SU-DHL-6 (cell line): ENCODE measurements around the gene MLC1.
"Not testable (repeated sequence)": the region's sequence is repeated elsewhere in the genome, so short reads cannot be mapped to it uniquely, and the experiment has no call there.

Experiments used
- H2AFZ ChIP-seq: fragments of 200-600 bp; sonication (generic); 2 replicates; pipeline ENCODE4 v1.6.1; 2014; ENCODE audit warnings: low read depth, mild to moderate bottlenecking, moderate library complexity, mixed read lengths, antibody characterized with exemption, low read length; ENCODE audit not compliant: severe bottlenecking
- H3F3A ChIP-seq: fragments of 200-600 bp; shearing (Covaris generic); 2 replicates; pipeline ENCODE4 v1.6.0; 2016; ENCODE audit warnings: antibody characterized with exemption, mild to moderate bottlenecking; ENCODE audit not compliant: insufficient read depth
- H3K27ac ChIP-seq: fragments of 200-600 bp; sonication (generic); 2 replicates; pipeline ENCODE4 v1.5.1; 2016; ENCODE audit warnings: low read depth, mild to moderate bottlenecking, low read length, moderate library complexity, mixed read lengths
- H3K27me3 ChIP-seq: fragments of 200-600 bp; sonication (generic), shearing (Covaris generic); 2 replicates; pipeline ENCODE4 v1.6.0; 2014; ENCODE audit warnings: mild to moderate bottlenecking, low read length
- H3K36me3 ChIP-seq: fragments of 200-600 bp; sonication (generic); 2 replicates; pipeline ENCODE4 v1.6.1; 2014; ENCODE audit warnings: mild to moderate bottlenecking, low read length, mixed read lengths
- H3K4me2 ChIP-seq: fragments of 300-600, 200-600 bp; shearing (Covaris generic), sonication (generic); 2 replicates; pipeline ENCODE4 v1.6.0; 2014; ENCODE audit warnings: low read length, low read depth, mild to moderate bottlenecking; ENCODE audit not compliant: poor library complexity, severe bottlenecking
- H3K4me3 ChIP-seq: fragments of 200-600 bp; sonication (generic); 2 replicates; pipeline ENCODE4 v1.5.1; 2014; ENCODE audit warnings: antibody characterized with exemption, low read length, mild to moderate bottlenecking, mixed read lengths; ENCODE audit not compliant: insufficient read depth, poor library complexity, severe bottlenecking
- H3K79me2 ChIP-seq: fragments of 200-600 bp; sonication (generic); 2 replicates; pipeline ENCODE4 v1.6.1; 2014; ENCODE audit warnings: mild to moderate bottlenecking, low read length, moderate library complexity; ENCODE audit not compliant: insufficient read depth
- H3K9ac ChIP-seq: fragments of 200-600 bp; sonication (generic); 2 replicates; pipeline ENCODE4 v1.7.0; 2014; ENCODE audit warnings: mild to moderate bottlenecking, low read length
- H3K9me2 ChIP-seq: fragments of 200-600 bp; sonication (generic); replicated peaks from 2 replicates; pipeline ENCODE4 v1.6.1; 2014; ENCODE audit warnings: low read length; ENCODE audit not compliant: insufficient read depth
- H3K9me3 ChIP-seq: fragments of 200-600 bp; sonication (generic); 2 replicates; pipeline ENCODE4 v1.6.1; 2014; ENCODE audit warnings: low read length, mixed read lengths; ENCODE audit not compliant: insufficient read depth
- H4K20me1 ChIP-seq: fragments of 200-600 bp; sonication (generic); 2 replicates; pipeline ENCODE4 v1.6.1; 2014; ENCODE audit warnings: low read depth, mild to moderate bottlenecking, antibody characterized with exemption, low read length, moderate library complexity, mixed read lengths
- CTCF ChIP-seq: fragments of 200-600 bp; sonication (generic); IDR thresholded peaks from one replicate; pipeline ENCODE4 v1.5.1; 2017; ENCODE audit warnings: antibody characterized with exemption, mild to moderate bottlenecking, low read length, moderate library complexity; ENCODE audit not compliant: insufficient read depth, poor library complexity, severe bottlenecking
- EZH2phosphoT487 ChIP-seq: fragments of 200-600 bp; sonication (generic), shearing (Covaris generic); conservative IDR thresholded peaks from 2 replicates; pipeline ENCODE4 v1.6.1; 2018; ENCODE audit warnings: mild to moderate bottlenecking, antibody characterized with exemption, low read length, moderate library complexity, mixed read lengths

Gene MLC1

DNA sequence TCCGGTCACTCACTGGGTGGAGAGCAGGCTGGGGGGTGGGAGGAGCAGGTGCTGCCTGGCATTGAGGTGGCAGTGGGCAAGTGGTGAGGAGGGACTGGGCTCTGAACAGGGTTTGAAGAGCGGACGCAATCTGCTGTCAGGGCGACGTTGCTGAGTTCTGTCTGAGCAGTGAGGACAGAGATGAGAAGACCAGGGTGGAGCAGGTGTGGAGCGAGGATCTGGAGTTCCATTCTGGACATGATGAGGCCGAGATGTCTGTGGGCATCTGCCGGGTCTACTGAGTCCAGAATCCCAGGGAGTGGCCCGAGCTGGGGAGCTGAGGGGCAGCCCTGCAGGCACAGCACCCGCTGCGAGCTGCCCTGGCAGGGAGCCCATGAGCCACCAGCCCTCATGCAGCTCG lies 2.4 kb upstream of the MLC1 start:
- Histone ChIP-seq H3K36me3 (no peaks in the 10 kb centered on the region), H3K4me3 (no peak overlapping the region), H3K9ac (no peak overlapping the region), H3K9me2 (no peaks in the 10 kb centered on the region), H3K79me2 (no peaks in the 10 kb centered on the region), H3K9me3 (no peaks in the 10 kb centered on the region), H2AFZ (no peak overlapping the region), H3K27me3 (no peaks in the 10 kb centered on the region), H3F3A (no peaks in the 10 kb centered on the region), H3K27ac (no peak overlapping the region), H3K4me2 (no peak overlapping the region), H4K20me1 (no peaks in the 10 kb centered on the region)
- no peak for TF ChIP-seq CTCF
- no peak for TF ChIP-seq EZH2phosphoT487

GRCh38 chr22:50086975-50087374 lies 1.7 kb upstream of the MLC1 start:
- H3K4me2 ChIP-seq = not testable (repeated sequence)

DNA sequence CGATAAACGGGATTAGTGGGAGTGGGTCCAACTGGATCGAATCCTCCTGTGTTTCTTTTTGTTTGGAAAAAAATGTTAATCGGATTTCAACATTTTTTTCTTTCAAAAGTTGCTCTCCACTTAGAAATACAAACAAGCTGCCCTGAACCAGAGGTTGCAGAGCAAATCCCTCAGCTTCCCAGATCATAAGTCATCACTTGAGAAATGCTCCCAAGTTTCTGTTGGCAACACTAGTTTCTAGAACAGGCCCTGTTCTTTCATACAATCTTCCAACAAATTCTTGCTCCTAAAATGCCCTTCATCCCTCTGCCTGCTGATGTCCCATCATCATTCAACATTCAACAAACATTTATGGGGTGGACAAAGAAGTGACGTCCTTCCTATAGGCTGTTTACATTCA lies 1.3 kb upstream of the MLC1 start:
- no peaks in the 10 kb centered on the region for H3K27me3 ChIP-seq
- H3K9me2 ChIP-seq = no peaks in the 10 kb centered on the region
- H2AFZ ChIP-seq = no peak overlapping the region
- H3K4me2 ChIP-seq = no peak overlapping the region
- TF ChIP-seq EZH2phosphoT487 (no peak), CTCF (no peak)
- H3K4me3 ChIP-seq = no peak overlapping the region
- H3K36me3 ChIP-seq = no peaks in the 10 kb centered on the region
- H3K79me2 ChIP-seq = no peaks in the 10 kb centered on the region
- no peaks in the 10 kb centered on the region for H3K9me3 ChIP-seq
- no peaks in the 10 kb centered on the region for H4K20me1 ChIP-seq
- no peaks in the 10 kb centered on the region for H3F3A ChIP-seq
- no peak overlapping the region for H3K9ac ChIP-seq
- no peak overlapping the region for H3K27ac ChIP-seq

More at GRCh38 chr22:50086975-50087374, 1.7 kb upstream of the MLC1 start:
- not testable (repeated sequence) for H3F3A ChIP-seq, H3K4me3 ChIP-seq, H4K20me1 ChIP-seq, H3K36me3 ChIP-seq, H3K9ac ChIP-seq, H2AFZ ChIP-seq, H3K27ac ChIP-seq, H3K9me3 ChIP-seq, H3K27me3 ChIP-seq, H3K9me2 ChIP-seq, H3K79me2 ChIP-seq

DNA sequence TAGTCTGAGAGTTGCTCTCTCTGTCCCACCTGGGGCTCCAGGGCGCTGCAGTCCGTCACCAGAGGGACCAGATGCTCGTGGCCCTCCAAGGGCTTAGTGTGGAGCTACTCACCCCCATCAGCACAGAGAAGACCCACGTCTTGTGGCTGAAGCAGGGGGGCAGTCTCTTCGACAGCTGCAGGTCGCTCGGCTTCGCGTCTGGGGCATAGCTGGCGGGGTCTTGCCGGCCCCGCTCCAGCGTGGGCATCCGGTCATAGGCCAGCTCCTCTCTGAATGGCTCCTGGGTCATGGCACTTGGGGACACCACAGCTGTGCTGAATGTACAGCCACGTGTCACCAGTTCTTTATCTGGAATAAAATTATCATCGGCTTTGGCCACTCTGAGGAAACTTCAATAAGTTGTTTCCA lies 608 bp downstream of the MLC1 start:
- Histone ChIP-seq H4K20me1 (no peaks in the 10 kb centered on the region), H3K9me3 (no peaks in the 10 kb centered on the region), H3K4me2 (no peak overlapping the region), H3K79me2 (no peaks in the 10 kb centered on the region), H2AFZ (no peak overlapping the region), H3K27ac (no peak overlapping the region), H3K9ac (no peak overlapping the region), H3K4me3 (no peak overlapping the region), H3K36me3 (no peaks in the 10 kb centered on the region), H3F3A (no peaks in the 10 kb centered on the region), H3K9me2 (no peaks in the 10 kb centered on the region), H3K27me3 (no peaks in the 10 kb centered on the region)
- no peak for TF ChIP-seq CTCF
- no peak for TF ChIP-seq EZH2phosphoT487
